Keratinocyte (primary cell): ENCODE results near the gene CLDND2. TPM values are rescaled to one million over a fixed set of nuclear protein-coding genes. Genes with fewer than 3 reads are reported as not detected.
A peak's percentile ranks its signal among the peaks of the same experiment; 100 is the strongest.

Source experiments
- DNase-seq: peaks from one replicate; pipeline ENCODE4 v3.0.0-alpha.2; 2011; ENCODE audit warnings: low read depth, missing footprints, low spot score
- FAIRE-seq: peaks from 2 replicates; lab custom pipeline; 2011; peaks lifted over from hg19 to GRCh38; lab: Jason Lieb, UNC
- H2AFZ ChIP-seq: 2 replicates; pipeline ENCODE4 v1.6.0; 2012; ENCODE audit warnings: low read length, control low read depth, inconsistent platforms; ENCODE audit not compliant: control insufficient read depth
- H3K27ac ChIP-seq: 2 replicates; pipeline ENCODE4 v1.5.1; 2011; ENCODE audit warnings: low read length; ENCODE audit not compliant: control insufficient read depth, insufficient read depth
- H3K27me3 ChIP-seq: 3 replicates; pipeline ENCODE4 v1.6.0; 2011; ENCODE audit warnings: low read length; ENCODE audit not compliant: control insufficient read depth, insufficient read depth; ENCODE audit errors: extremely low read depth
- H3K36me3 ChIP-seq, 2 experiments: 2 replicates in 1 of 2; 3 replicates in 1 of 2; pipeline ENCODE4 v1.5.1; 2011; ENCODE audit warnings: low read length in 2 of 2, mild to moderate bottlenecking in 1 of 2; ENCODE audit not compliant: control insufficient read depth in 2 of 2, insufficient read depth in 2 of 2; ENCODE audit errors: extremely low read depth in 1 of 2
- H3K4me1 ChIP-seq: 3 replicates; pipeline ENCODE4 v1.5.1; 2011; ENCODE audit warnings: low read length; ENCODE audit not compliant: control insufficient read depth, insufficient read depth; ENCODE audit errors: extremely low read depth
- H3K4me2 ChIP-seq: 3 replicates; pipeline ENCODE4 v1.6.0; 2011; ENCODE audit warnings: low read depth, low read length; ENCODE audit not compliant: control insufficient read depth, insufficient read depth; ENCODE audit errors: extremely low read depth
- H3K4me3 ChIP-seq, 3 experiments: fragments of 200-600 bp in 1 of 3; sonication (generic) in 1 of 3; 2 replicates in 2 of 3; 3 replicates in 1 of 3; pipeline ENCODE4 v1.5.1; 2011 to 2016; ENCODE audit warnings: low read length in 3 of 3, mild to moderate bottlenecking in 3 of 3, control low read depth in 2 of 3, inconsistent platforms in 1 of 3, low read depth in 1 of 3, mixed read lengths in 1 of 3, mixed run types in 1 of 3, moderate library complexity in 1 of 3; ENCODE audit not compliant: control insufficient read depth in 2 of 3, insufficient read depth in 2 of 3; ENCODE audit errors: extremely low read depth in 1 of 3
- H3K79me2 ChIP-seq: 2 replicates; pipeline ENCODE4 v1.6.0; 2012; ENCODE audit warnings: low read length; ENCODE audit not compliant: control insufficient read depth, insufficient read depth
- H3K9ac ChIP-seq: 3 replicates; pipeline ENCODE4 v1.6.0; 2011; ENCODE audit warnings: low read length; ENCODE audit not compliant: control insufficient read depth, insufficient read depth; ENCODE audit errors: extremely low read depth
- H3K9me1 ChIP-seq: 3 replicates; pipeline ENCODE4 v1.6.0; 2011; ENCODE audit warnings: low read length; ENCODE audit not compliant: control insufficient read depth, insufficient read depth; ENCODE audit errors: extremely low read depth
- H3K9me3 ChIP-seq: 2 replicates; pipeline ENCODE4 v1.5.1; 2012; ENCODE audit warnings: low read depth, low read length; ENCODE audit not compliant: control insufficient read depth
- H4K20me1 ChIP-seq: 3 replicates; pipeline ENCODE4 v1.6.0; 2011; ENCODE audit warnings: low read length; ENCODE audit not compliant: control insufficient read depth, insufficient read depth; ENCODE audit errors: extremely low read depth
- CTCF ChIP-seq, 3 experiments: IDR thresholded peaks in 1 of 3; conservative IDR thresholded peaks in 1 of 3; optimal IDR thresholded peaks in 1 of 3; 2 replicates in 2 of 3; 3 replicates in 1 of 3; pipeline versions ENCODE3 to v1.5.1; 2011; ENCODE audit warnings: low read length in 3 of 3, mild to moderate bottlenecking in 3 of 3, moderate library complexity in 2 of 3, control low read depth in 1 of 3, inconsistent platforms in 1 of 3; ENCODE audit not compliant: insufficient read depth in 2 of 3; ENCODE audit errors: extremely low read depth in 1 of 3
- EZH2 ChIP-seq: IDR thresholded peaks from one replicate; pipeline ENCODE4 v1.6.1; 2012; ENCODE audit warnings: inconsistent platforms, mild to moderate bottlenecking, low read length, moderate library complexity
- dilution Hi-C: fragments of 300-500 bp; cut with MboI; formaldehyde crosslinking; loops from one replicate; pipeline ENCODE4 v1.7.0; 2020; ENCODE audit warnings: low sequenced_read_pairs; ENCODE audit not compliant: extremely low pct_ligation_motif_present
- polyA plus RNA-seq, 5 experiments: library from polyadenylated mRNA; depleted of rRNA in 3 of 5; stranded (reverse) in 3 of 5; stranded (forward) in 1 of 5; unstranded in 1 of 5; fragments of >200 nt; gene quantifications; 1 replicate in 1 of 5; 2 replicates in 3 of 5; 3 replicates in 1 of 5; pipeline versions ENCODE4 v1.2.1 to v1.2.3, GENCODE V29; 2011 to 2012; ENCODE audit warnings: missing spikeins in 2 of 5, low read depth in 1 of 5, low replicate concordance in 1 of 5

CLDND2 gene
- polyA plus RNA-seq, 1 donor (not counting 4 experiments of a cell fraction or from before 2014, with no cell fraction given): 0.37 TPM

- TF ChIP-seq EZH2: no peak
- no peak for TF ChIP-seq CTCF (optimal IDR thresholded peaks at IDR 0.05 in 1 of 3, IDR thresholded peaks at IDR 0.05 in 1 of 3, conservative IDR thresholded peaks at IDR 0.05 in 1 of 3; ENCODE audit: extremely low read depth in 1 of 3, insufficient read depth in 2 of 3, low read length in 3 of 3)
- DNase-seq (no peak), FAIRE-seq (no peak)
- no peaks in the 10 kb centered on the region for H3K9me3 ChIP-seq
- H2AFZ ChIP-seq: no peak overlapping the region
- no peak overlapping the region for H3K4me3 ChIP-seq
- H3K27me3 ChIP-seq: no peaks in the 10 kb centered on the region
- no peak overlapping the region for H3K4me2 ChIP-seq
- no peaks in the 10 kb centered on the region for H3K36me3 ChIP-seq
- H4K20me1 ChIP-seq: no peaks in the 10 kb centered on the region
- dilution Hi-C loops: no loop called here
- H3K9ac ChIP-seq: no peak overlapping the region
- H3K27ac ChIP-seq: no peak overlapping the region
- no peaks in the 10 kb centered on the region for H3K4me1 ChIP-seq
- H3K79me2 ChIP-seq: no peaks in the 10 kb centered on the region
- no peaks in the 10 kb centered on the region for H3K9me1 ChIP-seq
Observed at GRCh38 chr19:51410950-51411748, 42.3 kb upstream of the CLDND2 start.

GRCh38 chr19:51407511-51408131, 38.8 kb upstream of the CLDND2 start:
- Histone ChIP-seq H2AFZ (no peak overlapping the region), H3K4me3 (no peak overlapping the region), H4K20me1 (no peaks in the 10 kb centered on the region), H3K9me1 (no peaks in the 10 kb centered on the region), H3K9ac (no peak overlapping the region), H3K79me2 (no peaks in the 10 kb centered on the region), H3K9me3 (no peaks in the 10 kb centered on the region), H3K4me1 (no peaks in the 10 kb centered on the region), H3K27me3 (no peaks in the 10 kb centered on the region), H3K36me3 (no peaks in the 10 kb centered on the region), H3K27ac (no peak overlapping the region), H3K4me2 (no peak overlapping the region)
- dilution Hi-C loops: no loop called here
- no peak for TF ChIP-seq EZH2
- TF ChIP-seq CTCF (optimal IDR thresholded peaks at IDR 0.05 in 1 of 3, IDR thresholded peaks at IDR 0.05 in 1 of 3, conservative IDR thresholded peaks at IDR 0.05 in 1 of 3; ENCODE audit: extremely low read depth in 1 of 3, insufficient read depth in 2 of 3, low read length in 3 of 3): peak; percentile 20 to 53 (median 38)
- no peak for DNase-seq
- FAIRE-seq: no peak
